Activated CD8-positive, alpha-beta T cell treated with anti-CD3 and anti-CD28 coated beads for 36 hours (primary cell): Measurements from ENCODE around the gene IGLL1. TPM values are rescaled to one million over a fixed set of nuclear protein-coding genes. Genes with fewer than 3 reads are reported as not detected.

ENCODE experiments used
- ATAC-seq: fragments of 200-7000 bp; cut with Tn5 transposase; one replicate; pipeline ENCODE4 v1.10.0; 2021; ENCODE audit warnings: mild to moderate bottlenecking, moderate library complexity
- CTCF ChIA-PET: fragments of 350-600 bp; sonication (Branson Sonifier 250); formaldehyde crosslinking; loops from one replicate; lab custom pipeline; 2021; ENCODE audit warnings: antibody characterized with exemption; lab: Charles Lee
- POLR2A ChIA-PET: fragments of 350-600 bp; sonication (Branson Sonifier 250); formaldehyde crosslinking; loops from one replicate; lab custom pipeline; 2021; ENCODE audit warnings: antibody characterized with exemption; lab: Charles Lee
- DNase-seq: peaks from one replicate; pipeline ENCODE4 v3.0.0-alpha.2; 2020
- H3K27ac Mint-ChIP-seq: one replicate; pipeline ENCODE4 v1.8.0; 2021; ENCODE audit warnings: mild to moderate bottlenecking, mixed read lengths
- H3K27me3 Mint-ChIP-seq: one replicate; pipeline ENCODE4 v1.8.0; 2021; ENCODE audit warnings: mixed read lengths
- H3K36me3 Mint-ChIP-seq: one replicate; pipeline ENCODE4 v1.8.0; 2021; ENCODE audit warnings: low read depth, mixed read lengths
- H3K4me1 Mint-ChIP-seq: one replicate; pipeline ENCODE4 v1.8.0; 2021; ENCODE audit warnings: low read depth, mixed read lengths
- H3K4me3 Mint-ChIP-seq: one replicate; pipeline ENCODE4 v1.8.0; 2021; ENCODE audit warnings: mild to moderate bottlenecking, moderate library complexity, mixed read lengths
- H3K9me3 Mint-ChIP-seq: one replicate; pipeline ENCODE4 v1.8.0; 2021; ENCODE audit warnings: mixed read lengths
- intact Hi-C: fragments of 100-400 bp; cut with micrococcal nuclease; formaldehyde crosslinking; loops from one replicate; pipeline ENCODE4 v1.10.0; 2022
- total RNA-seq, 2 experiments: library from RNA; stranded (reverse); gene quantifications; one replicate each; pipeline ENCODE4 v1.2.3, GENCODE V29; 2021
- TF ChIP-seq, protein P1 (sequence below): fragments of 200-600 bp; IDR thresholded peaks from one replicate; pipeline ENCODE4 v1.8.0; 2022; ENCODE audit warnings: antibody characterized with exemption, mild to moderate bottlenecking

The IGLL1 gene
- total RNA-seq, 2 experiments from 2014 or later = not detected

DNA sequence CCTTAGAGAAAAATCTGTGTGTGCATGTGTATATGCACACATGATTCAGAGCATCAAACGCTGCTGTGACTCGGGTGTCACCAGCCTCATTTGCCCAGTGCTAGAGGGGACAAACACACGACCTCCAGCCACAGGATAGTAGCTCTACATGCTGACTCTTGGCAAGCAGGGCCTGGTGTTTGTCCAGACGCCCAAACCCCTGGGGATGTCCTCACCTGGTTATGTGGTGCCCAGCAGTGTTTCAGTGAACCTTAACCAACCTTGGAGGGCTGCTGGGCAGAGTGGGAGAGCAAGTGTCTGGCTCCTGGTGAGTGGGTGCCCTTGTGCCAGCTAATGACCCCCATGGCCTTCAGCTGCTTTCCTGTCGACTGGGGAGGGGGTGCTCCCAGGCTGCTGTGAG lies 26.7 kb downstream of the IGLL1 start:
- Mint-ChIP-seq H3K9me3 (peaks cover under 1% of the 10 kb centered on the region), H3K36me3 (no peaks in the 10 kb centered on the region), H3K4me1 (no peaks in the 10 kb centered on the region), H3K4me3 (no peak overlapping the region), H3K27me3 (no peaks in the 10 kb centered on the region), H3K27ac (no peak overlapping the region)
- intact Hi-C loops = no loop called here
- ATAC-seq = no peak
- ChIA-PET CTCF (no interaction called here), POLR2A (no interaction called here)
- no peak for DNase-seq
- TF ChIP-seq, protein P1, sequence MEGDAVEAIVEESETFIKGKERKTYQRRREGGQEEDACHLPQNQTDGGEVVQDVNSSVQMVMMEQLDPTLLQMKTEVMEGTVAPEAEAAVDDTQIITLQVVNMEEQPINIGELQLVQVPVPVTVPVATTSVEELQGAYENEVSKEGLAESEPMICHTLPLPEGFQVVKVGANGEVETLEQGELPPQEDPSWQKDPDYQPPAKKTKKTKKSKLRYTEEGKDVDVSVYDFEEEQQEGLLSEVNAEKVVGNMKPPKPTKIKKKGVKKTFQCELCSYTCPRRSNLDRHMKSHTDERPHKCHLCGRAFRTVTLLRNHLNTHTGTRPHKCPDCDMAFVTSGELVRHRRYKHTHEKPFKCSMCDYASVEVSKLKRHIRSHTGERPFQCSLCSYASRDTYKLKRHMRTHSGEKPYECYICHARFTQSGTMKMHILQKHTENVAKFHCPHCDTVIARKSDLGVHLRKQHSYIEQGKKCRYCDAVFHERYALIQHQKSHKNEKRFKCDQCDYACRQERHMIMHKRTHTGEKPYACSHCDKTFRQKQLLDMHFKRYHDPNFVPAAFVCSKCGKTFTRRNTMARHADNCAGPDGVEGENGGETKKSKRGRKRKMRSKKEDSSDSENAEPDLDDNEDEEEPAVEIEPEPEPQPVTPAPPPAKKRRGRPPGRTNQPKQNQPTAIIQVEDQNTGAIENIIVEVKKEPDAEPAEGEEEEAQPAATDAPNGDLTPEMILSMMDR = no peak

DNA sequence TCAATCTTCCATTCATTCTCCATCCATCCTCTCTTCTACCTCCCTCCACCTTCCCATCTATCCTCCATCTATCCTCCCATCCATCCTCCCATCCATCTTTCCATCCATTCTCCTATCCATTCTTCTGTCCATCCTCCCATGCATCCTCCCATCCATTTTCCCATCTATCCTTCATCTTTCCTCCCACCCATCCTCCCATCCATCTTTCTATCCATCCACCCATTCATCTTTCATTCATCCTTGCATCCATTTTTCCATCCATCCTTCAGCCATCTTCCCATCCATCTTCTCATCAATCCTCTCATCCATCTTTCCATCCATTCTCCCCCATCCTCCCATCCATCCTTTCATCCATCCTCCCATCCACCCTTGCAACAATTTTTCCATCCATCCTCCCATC lies 27.5 kb downstream of the IGLL1 start:
- Mint-ChIP-seq H3K4me3 (no peak overlapping the region), H3K27ac (no peak overlapping the region), H3K4me1 (no peaks in the 10 kb centered on the region), H3K36me3 (no peaks in the 10 kb centered on the region), H3K9me3 (peaks cover 3% of the 10 kb centered on the region), H3K27me3 (no peaks in the 10 kb centered on the region)
- intact Hi-C loops = no loop called here
- POLR2A ChIA-PET = no interaction called here
- ATAC-seq (no peak), DNase-seq (no peak)
- CTCF ChIA-PET = no interaction called here
- TF ChIP-seq, protein P1 = no peak

DNA sequence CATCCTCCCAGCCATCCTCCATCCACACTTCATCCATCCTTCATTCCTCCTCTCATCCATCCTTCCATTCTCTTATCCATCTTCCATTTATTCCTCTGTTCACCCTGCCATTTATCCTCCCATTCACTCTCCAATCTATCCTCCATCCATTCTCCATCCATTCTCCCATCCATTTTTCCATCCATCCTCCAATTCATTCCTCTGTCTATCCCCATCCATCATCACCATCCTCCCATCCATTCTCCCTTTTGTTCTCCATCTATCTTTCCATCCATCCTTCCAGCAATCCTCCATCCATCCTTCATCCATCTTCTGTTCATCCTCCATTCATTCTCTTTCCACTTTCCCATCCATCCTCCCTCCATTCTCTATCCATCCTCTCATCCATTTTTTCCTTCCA lies 28.7 kb downstream of the IGLL1 start:
- intact Hi-C loops = no loop called here
- TF ChIP-seq, protein P1 = no peak
- no peak for ATAC-seq
- CTCF ChIA-PET = no interaction called here
- Mint-ChIP-seq H3K4me3 (no peak overlapping the region), H3K4me1 (no peaks in the 10 kb centered on the region), H3K27me3 (no peaks in the 10 kb centered on the region), H3K27ac (no peak overlapping the region), H3K36me3 (no peaks in the 10 kb centered on the region), H3K9me3 (peaks cover 3% of the 10 kb centered on the region)
- POLR2A ChIA-PET = no interaction called here
- DNase-seq = no peak

DNA sequence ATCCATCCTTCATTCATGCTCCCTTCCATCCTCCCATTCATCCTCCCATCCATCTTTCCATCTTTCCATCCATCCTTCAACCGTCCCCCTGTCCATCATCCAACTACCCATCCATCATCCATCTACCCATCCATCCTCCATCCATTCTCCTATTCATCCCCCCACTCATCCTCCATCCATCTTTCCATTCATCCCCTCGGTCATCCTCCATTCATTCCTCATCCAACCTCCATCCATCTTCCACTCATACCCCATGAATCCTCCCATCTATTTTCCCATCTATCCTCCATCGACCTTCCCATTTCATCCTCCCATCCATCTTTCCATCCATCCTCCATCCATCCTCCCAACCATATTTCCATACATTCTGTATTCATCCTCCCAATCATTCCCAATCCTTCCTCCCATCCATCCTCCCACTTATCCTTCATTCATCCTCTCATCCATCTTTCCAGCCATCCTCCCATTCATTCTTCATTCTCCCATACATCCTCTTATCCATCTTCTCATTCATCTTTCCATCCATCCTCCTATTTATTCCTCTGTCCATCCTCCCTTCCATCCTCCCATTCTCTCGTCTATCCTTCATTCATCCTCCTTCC lies 29.9 kb downstream of the IGLL1 start:
- ChIA-PET POLR2A (no interaction called here), CTCF (no interaction called here)
- intact Hi-C loops = no loop called here
- no peak overlapping the region for H3K4me3 Mint-ChIP-seq
- H3K27me3 Mint-ChIP-seq = no peaks in the 10 kb centered on the region
- peaks cover 3% of the 10 kb centered on the region for H3K9me3 Mint-ChIP-seq
- ATAC-seq (no peak), DNase-seq (no peak)
- H3K4me1 Mint-ChIP-seq = no peaks in the 10 kb centered on the region
- no peaks in the 10 kb centered on the region for H3K36me3 Mint-ChIP-seq
- TF ChIP-seq, protein P1 = no peak
- no peak overlapping the region for H3K27ac Mint-ChIP-seq

DNA sequence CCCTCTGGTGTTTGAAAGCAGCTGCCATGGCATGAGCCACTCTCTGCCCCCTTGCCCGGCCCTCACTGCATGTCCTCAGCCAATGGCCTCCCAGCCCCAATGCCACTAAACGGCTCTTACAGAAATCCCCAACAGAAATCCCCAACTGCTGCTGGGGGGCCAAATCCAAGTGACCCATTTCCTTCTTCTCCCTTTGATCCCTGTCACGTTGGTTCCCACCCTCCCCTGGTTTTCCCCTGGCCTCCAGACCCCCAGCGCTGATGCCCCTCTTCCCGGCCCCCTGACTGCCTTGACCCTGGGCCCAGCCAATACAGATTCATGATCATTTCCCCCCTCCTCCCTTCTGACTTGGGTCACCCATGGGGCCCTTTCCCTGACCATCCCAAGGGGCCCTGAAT lies 30.9 kb downstream of the IGLL1 start:
- intact Hi-C loops = no loop called here
- Mint-ChIP-seq H3K9me3 (peaks cover 3% of the 10 kb centered on the region), H3K27me3 (no peaks in the 10 kb centered on the region), H3K4me3 (no peak overlapping the region), H3K36me3 (no peaks in the 10 kb centered on the region), H3K27ac (no peak overlapping the region), H3K4me1 (no peaks in the 10 kb centered on the region)
- DNase-seq (no peak), ATAC-seq (no peak)
- ChIA-PET CTCF (no interaction called here), POLR2A (no interaction called here)
- TF ChIP-seq, protein P1 = no peak
